Activated B cell treated with CpG ODN at 0.5 μM for 24 hours (primary cell): ENCODE measurements around the gene ACSM6. TPM values are rescaled to one million over a fixed set of nuclear protein-coding genes. Genes with fewer than 3 reads are reported as not detected.
"Not testable (repeated sequence)": the region's sequence is repeated elsewhere in the genome, so short reads cannot be mapped to it uniquely, and the experiment has no call there.

Source experiments
- ATAC-seq: fragments of 200-7000 bp; cut with Tn5 transposase; one replicate; pipeline ENCODE4 v1.10.0; 2021; ENCODE audit warnings: low read depth, mild to moderate bottlenecking, moderate library complexity
- CTCF ChIA-PET: fragments of 350-600 bp; sonication (Branson Sonifier 250); formaldehyde crosslinking; loops from one replicate; lab custom pipeline; 2021; ENCODE audit warnings: antibody characterized with exemption; lab: Charles Lee
- POLR2A ChIA-PET: fragments of 350-600 bp; sonication (Branson Sonifier 250); formaldehyde crosslinking; loops from one replicate; lab custom pipeline; 2021; ENCODE audit warnings: antibody characterized with exemption; lab: Charles Lee
- DNase-seq: peaks from one replicate; pipeline ENCODE4 v3.0.0; 2022
- H3K27ac Mint-ChIP-seq: one replicate; pipeline ENCODE4 v1.8.0; 2020; ENCODE audit warnings: mixed read lengths
- H3K27me3 Mint-ChIP-seq: one replicate; pipeline ENCODE4 v1.8.0; 2021; ENCODE audit warnings: mixed read lengths
- H3K36me3 Mint-ChIP-seq: one replicate; pipeline ENCODE4 v1.8.0; 2021; ENCODE audit warnings: low read depth, mixed read lengths
- H3K4me1 Mint-ChIP-seq: one replicate; pipeline ENCODE4 v1.8.0; 2021; ENCODE audit warnings: mixed read lengths
- H3K4me3 Mint-ChIP-seq: one replicate; pipeline ENCODE4 v1.8.0; 2020; ENCODE audit warnings: mild to moderate bottlenecking, mixed read lengths
- H3K9me3 Mint-ChIP-seq: one replicate; pipeline ENCODE4 v1.8.0; 2020; ENCODE audit warnings: mixed read lengths
- intact Hi-C: fragments of 100-400 bp; cut with micrococcal nuclease; formaldehyde crosslinking; loops from one replicate; pipeline ENCODE4 v1.15.1; 2024
- total RNA-seq: library from RNA; stranded (reverse); gene quantifications from 2 replicates; pipeline ENCODE4 v1.2.3, GENCODE V29; 2022
- TF ChIP-seq, protein P1 (sequence below): fragments of 200-600 bp; IDR thresholded peaks from one replicate; pipeline ENCODE4 v1.8.0; 2022; ENCODE audit warnings: antibody characterized with exemption, mild to moderate bottlenecking

The ACSM6 gene
- total RNA-seq, 1 donor from 2014 or later: not detected

DNA sequence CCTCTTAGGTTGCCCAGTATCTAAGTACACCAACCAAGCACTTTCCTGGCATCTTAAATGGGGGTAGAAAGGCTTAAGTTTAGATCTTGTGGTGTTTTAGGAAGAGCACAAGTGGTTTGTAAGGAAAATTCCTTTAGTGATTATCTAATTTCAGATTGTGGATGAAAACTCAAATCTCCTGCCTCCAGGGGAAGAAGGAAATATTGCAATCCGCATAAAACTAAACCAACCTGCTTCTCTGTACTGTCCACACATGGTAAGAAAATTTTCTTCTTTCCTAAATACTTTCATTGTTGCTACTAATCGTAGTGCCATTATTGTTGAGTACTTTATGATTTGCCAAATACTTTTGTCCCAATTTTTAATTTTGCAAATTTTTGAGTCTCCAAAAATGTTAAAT is 31.1 kb downstream of the ACSM6 start:
- peaks cover 5% of the 10 kb centered on the region for H3K36me3 Mint-ChIP-seq
- POLR2A ChIA-PET: no interaction called here
- DNase-seq (no peak), ATAC-seq (no peak)
- no peaks in the 10 kb centered on the region for H3K27me3 Mint-ChIP-seq
- TF ChIP-seq, protein P1, sequence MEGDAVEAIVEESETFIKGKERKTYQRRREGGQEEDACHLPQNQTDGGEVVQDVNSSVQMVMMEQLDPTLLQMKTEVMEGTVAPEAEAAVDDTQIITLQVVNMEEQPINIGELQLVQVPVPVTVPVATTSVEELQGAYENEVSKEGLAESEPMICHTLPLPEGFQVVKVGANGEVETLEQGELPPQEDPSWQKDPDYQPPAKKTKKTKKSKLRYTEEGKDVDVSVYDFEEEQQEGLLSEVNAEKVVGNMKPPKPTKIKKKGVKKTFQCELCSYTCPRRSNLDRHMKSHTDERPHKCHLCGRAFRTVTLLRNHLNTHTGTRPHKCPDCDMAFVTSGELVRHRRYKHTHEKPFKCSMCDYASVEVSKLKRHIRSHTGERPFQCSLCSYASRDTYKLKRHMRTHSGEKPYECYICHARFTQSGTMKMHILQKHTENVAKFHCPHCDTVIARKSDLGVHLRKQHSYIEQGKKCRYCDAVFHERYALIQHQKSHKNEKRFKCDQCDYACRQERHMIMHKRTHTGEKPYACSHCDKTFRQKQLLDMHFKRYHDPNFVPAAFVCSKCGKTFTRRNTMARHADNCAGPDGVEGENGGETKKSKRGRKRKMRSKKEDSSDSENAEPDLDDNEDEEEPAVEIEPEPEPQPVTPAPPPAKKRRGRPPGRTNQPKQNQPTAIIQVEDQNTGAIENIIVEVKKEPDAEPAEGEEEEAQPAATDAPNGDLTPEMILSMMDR: no peak
- H3K9me3 Mint-ChIP-seq: peaks cover 2% of the 10 kb centered on the region
- CTCF ChIA-PET: no interaction called here
- H3K27ac Mint-ChIP-seq: no peak overlapping the region
- H3K4me3 Mint-ChIP-seq: no peak overlapping the region
- H3K4me1 Mint-ChIP-seq: peaks cover under 1% of the 10 kb centered on the region
- intact Hi-C loops: no loop called here

DNA sequence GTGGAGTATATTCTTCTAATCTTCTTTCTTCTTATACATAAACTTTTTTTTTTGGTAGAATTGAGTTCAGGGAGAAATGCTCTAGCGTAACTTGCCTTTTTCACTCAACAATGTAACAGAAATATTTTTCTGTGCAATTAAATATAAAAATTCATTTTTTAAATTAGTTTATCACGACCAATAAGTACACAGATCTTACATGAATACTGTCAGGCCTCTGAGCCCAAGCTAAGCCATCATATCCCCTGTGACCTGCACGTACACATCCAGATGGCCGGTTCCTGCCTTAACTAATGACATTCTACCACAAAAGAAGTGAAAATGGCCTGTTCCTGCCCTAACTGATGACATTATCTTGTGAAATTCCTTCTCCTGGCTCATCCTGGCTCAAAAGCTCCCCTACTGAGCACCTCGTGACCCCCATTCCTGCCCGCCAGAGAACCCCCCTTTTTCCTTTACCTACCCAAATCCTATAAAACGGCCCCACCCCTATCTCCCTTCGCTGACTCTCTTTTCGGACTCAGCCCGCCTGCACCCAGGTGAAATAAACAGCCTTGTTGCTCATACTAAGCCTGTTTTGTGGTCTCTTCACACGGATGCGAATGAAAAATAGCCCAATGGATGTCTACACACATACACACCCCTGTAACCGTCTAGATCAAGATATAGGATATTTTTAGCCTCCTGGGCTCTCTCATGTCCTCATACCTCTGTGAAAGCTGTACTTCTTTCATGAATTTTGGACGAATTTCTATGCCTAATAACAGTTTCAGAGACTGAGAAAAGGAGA is 35.1 kb downstream of the ACSM6 start:
- ATAC-seq, DNase-seq, H3K9me3 Mint-ChIP-seq, POLR2A ChIA-PET, H3K27ac Mint-ChIP-seq, CTCF ChIA-PET, H3K27me3 Mint-ChIP-seq, H3K4me3 Mint-ChIP-seq, intact Hi-C loops: not testable (repeated sequence)
- Mint-ChIP-seq H3K36me3 (peaks cover 31% of the 10 kb centered on the region), H3K4me1 (peaks cover 14% of the 10 kb centered on the region)

DNA sequence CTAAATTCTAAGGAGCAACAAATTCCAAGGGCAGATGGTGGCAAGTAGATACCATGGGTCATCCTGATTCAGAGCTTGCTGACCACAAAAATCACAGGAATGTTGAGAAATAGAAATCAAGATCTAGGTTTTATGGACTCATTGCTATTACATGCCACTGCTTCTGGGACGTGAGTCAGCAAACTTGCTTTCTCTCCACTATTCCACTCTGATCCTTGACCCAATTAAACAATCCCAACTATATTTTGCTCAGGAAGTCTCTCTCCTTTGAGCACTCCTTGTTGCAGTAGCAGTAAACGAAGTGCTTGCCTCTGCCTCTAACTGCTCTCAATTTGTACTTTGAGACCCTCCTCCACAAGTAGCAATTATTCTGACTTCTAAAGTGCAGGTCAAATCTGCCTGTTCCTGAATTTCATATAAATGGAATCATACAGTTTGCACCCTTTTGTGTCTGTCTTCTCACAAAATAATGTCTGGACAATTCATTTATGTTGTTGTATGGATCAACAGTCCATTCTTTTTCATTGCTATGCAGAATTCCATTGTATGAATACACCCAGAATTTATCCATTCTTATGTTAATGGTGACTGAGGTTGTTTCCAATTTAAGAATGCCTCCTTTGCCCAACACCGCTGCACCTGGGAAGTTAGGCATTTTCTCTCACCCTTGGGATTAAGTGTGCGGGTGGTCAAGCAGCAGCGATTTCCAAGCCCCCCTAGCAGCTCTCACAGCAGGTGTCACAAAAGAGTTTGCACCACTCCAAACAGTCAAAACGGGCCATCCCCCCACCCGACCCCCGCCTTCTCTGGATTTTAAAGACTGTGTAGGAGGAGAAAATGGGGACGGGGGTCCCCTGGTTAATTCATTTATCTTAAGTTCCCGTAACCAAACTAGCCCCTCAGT is 35.9 kb downstream of the ACSM6 start:
- peak overlapping the region; percentile 86 for H3K27ac Mint-ChIP-seq
- no peaks in the 10 kb centered on the region for H3K9me3 Mint-ChIP-seq
- TF ChIP-seq, protein P1: no peak
- H3K36me3 Mint-ChIP-seq: peaks cover 36% of the 10 kb centered on the region
- H3K4me1 Mint-ChIP-seq: peaks cover 15% of the 10 kb centered on the region
- peak overlapping the region; percentile 91 for H3K4me3 Mint-ChIP-seq
- ChIA-PET CTCF (no interaction called here), POLR2A (no interaction called here)
- DNase-seq (no peak), ATAC-seq (no peak)
- H3K27me3 Mint-ChIP-seq: no peaks in the 10 kb centered on the region
- intact Hi-C loops: loop anchor here (2.0 kb wide), 1 partner anchor 61 kb away; the partner anchor contains the start of gene PDLIM1

DNA sequence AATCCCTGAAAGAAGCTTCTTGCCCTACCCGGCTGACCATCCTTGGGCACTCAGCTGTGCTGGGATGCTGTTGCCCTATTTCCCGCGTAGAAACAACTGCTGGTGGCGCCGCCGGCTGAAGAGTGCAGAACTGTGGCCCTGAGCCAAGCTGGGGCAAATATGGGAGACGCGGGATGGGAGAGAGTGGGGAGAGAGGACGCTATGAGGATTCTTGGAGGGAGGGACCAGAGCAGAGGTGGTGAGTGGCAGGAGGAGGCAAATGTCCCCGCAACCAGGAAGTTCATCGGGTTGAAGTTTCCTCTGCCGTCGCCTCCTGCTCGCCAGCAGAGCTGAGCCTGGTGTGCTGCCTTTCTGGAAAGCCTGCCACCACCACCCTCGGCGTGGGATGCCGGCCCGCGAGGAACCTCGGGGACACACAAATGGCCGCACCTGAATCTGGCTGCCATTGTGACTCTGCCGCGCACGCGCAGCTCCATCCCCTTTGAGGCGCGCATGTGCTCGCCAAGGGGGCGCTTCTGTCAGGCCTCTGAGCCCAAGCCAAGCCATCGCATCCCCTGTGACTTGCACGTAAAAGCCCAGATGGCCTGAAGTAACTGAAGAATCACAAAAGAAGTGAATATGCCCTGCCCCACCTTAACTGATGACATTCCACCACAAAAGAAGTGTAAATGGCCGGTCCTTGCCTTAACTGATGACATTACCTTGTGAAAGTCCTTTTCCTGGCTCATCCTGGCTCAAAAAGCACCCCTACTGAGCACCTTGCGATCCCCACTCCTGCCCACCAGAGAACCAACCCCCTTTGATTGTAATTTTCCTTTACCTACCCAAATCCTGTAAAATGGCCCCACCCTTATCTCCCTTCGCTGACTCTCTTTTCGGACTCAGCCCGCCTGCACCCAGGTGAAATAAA is 36.9 kb downstream of the ACSM6 start:
- Mint-ChIP-seq H3K36me3 (peaks cover 41% of the 10 kb centered on the region), H3K4me1 (peaks cover 22% of the 10 kb centered on the region), H3K27ac (peak overlapping the region; percentile 86), H3K4me3 (peak overlapping the region; percentile 91)
- H3K27me3 Mint-ChIP-seq, CTCF ChIA-PET, H3K9me3 Mint-ChIP-seq: not testable (repeated sequence)
- intact Hi-C loops: loop anchor here (2.0 kb wide), 1 partner anchor 60 kb away; the partner anchor contains the start of gene PDLIM1
- peak; percentile 94 for ATAC-seq
- DNase-seq: peak; percentile 58
- POLR2A ChIA-PET: interaction anchor here (0.7 to 1.0 kb wide), 2 partner anchors 63 to 140 kb away, joined by 3 to 6 read pairs; no protein-coding TSS in a partner anchor

DNA sequence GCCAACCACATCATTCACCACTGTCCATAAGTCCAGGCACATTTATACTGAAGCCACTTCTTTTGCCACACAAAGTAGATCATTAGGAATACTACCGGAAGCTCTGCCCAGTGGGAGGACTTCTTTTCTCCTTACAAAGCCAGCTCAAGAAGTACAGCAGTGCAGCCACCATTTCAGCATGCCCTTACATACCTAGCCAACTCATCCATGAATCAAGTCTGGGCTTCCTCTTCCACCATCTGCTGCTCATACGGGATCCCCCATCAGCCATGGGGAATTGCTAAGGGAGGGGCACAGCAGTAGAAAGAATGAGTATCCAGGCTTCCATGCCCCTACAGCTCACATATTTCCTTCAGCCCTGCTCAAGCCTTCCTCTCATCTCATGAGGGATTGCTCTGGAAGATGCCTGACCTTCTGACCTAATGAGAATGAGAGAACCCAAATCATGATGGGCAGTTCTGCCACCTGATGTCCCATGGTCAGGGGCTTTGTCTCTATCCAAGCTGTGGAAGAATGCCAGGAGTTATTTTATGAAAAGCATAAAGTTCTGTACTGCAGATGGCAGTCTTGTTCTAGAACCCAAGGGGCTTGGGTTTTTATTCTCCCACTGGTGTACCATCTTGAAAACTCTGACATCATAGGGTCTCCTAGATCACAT is 39.5 kb downstream of the ACSM6 start:
- Mint-ChIP-seq H3K27me3 (no peaks in the 10 kb centered on the region), H3K4me1 (peaks cover 36% of the 10 kb centered on the region)

More for the DNA sequence above, 39.5 kb downstream of the ACSM6 start:
- ATAC-seq (no peak), DNase-seq (no peak)
- Mint-ChIP-seq H3K36me3 (peaks cover 62% of the 10 kb centered on the region), H3K4me3 (no peak overlapping the region), H3K27ac (no peak overlapping the region), H3K9me3 (no peaks in the 10 kb centered on the region)
- ChIA-PET POLR2A (no interaction called here), CTCF (interaction anchor here (0.8 to 2.4 kb wide), 2 partner anchors 10 to 130 kb away, joined by 3 to 11 read pairs; no protein-coding TSS in a partner anchor)
- TF ChIP-seq, protein P1: no peak
- intact Hi-C loops: no loop called here
